ENCODE results near the gene OR51D1. TPM values are rescaled to one million over a fixed set of nuclear protein-coding genes. Genes with fewer than 3 reads are reported as not detected.

Gene OR51D1
- polyA plus RNA-seq (2013), result not detected

- Histone ChIP-seq H3K4me1 (ENCODE audit: control extremely low read depth in 1 of 4, control insufficient read depth in 4 of 4, insufficient read depth in 4 of 4, low read length in 3 of 4) (peaks cover 0 to 3% (median 0%) of the 10 kb centered on the region in 4 experiments), H3K4me3 (ENCODE audit: control insufficient read depth in 1 of 7, extremely low read depth in 1 of 7, insufficient read depth in 4 of 7, low read depth in 2 of 7, low read length in 6 of 7) (peak within 1 kb of the TSS in 1 of 7 experiments; percentile 60), H3K27me3 (replicated peaks in 2 of 5; ENCODE audit: control insufficient read depth in 4 of 5, insufficient read depth in 5 of 5, low read length in 4 of 5) (peaks cover 0 to 3% (median 0%) of the 10 kb centered on the region in 5 experiments), H3K36me3 (ENCODE audit: control insufficient read depth in 4 of 4, insufficient read depth in 4 of 4, low read length in 3 of 4) (no peaks in the 10 kb centered on the region), H3K27ac (ENCODE audit: insufficient read depth in 1 of 2, low read depth in 1 of 2, low read length in 2 of 2, poor library complexity in 1 of 2, severe bottlenecking in 2 of 2) (no peak within 1 kb of the TSS), H3K9me3 (ENCODE audit: control extremely low read depth in 1 of 5, control insufficient read depth in 4 of 5, insufficient read depth in 2 of 5, low read depth in 1 of 5, low read length in 4 of 5) (no peaks in the 10 kb centered on the region)
- peak; percentile 68 to 81 (median 79) for DNase-seq
- POLR2A ChIA-PET, result no interaction called here
- WGBS (ENCODE audit: insufficient coverage), result 47% methylated on average over 12 of the region's 21 CpGs
- CTCF ChIA-PET, result interaction anchor here (0.5 to 3.4 kb wide), 24 partner anchors 8 to 567 kb away, joined by 3 to 38 read pairs (median 4); partner anchors contain the start of gene TRIM68
Observed at GRCh38 chr11:4636962-4637661, at the start of gene OR51D1. Gene OR51D1, plus strand, starts transcription at chr11:4637477. Its CDS starts 2,314 bp downstream, at chr11:4639791.

- POLR2A ChIA-PET, result no interaction called here
- no peaks in the 10 kb centered on the region for H3K9me3 ChIP-seq (ENCODE audit: control extremely low read depth in 1 of 5, control insufficient read depth in 4 of 5, insufficient read depth in 2 of 5, low read depth in 1 of 5, low read length in 4 of 5)
- H3K27me3 ChIP-seq (replicated peaks in 2 of 5; ENCODE audit: control insufficient read depth in 4 of 5, insufficient read depth in 5 of 5, low read length in 4 of 5), result peaks cover 0 to 8% (median 0%) of the 10 kb centered on the region in 5 experiments
- 75% methylated on average over 2 of the region's 3 CpGs for WGBS (ENCODE audit: insufficient coverage)
- no peaks in the 10 kb centered on the region for H3K4me1 ChIP-seq (ENCODE audit: control extremely low read depth in 1 of 4, control insufficient read depth in 4 of 4, insufficient read depth in 4 of 4, low read length in 3 of 4)
- CTCF ChIA-PET, result no interaction called here
- no peak overlapping the region for H3K4me3 ChIP-seq (ENCODE audit: control insufficient read depth in 1 of 7, extremely low read depth in 1 of 7, insufficient read depth in 4 of 7, low read depth in 2 of 7, low read length in 6 of 7)
- H3K27ac ChIP-seq (ENCODE audit: insufficient read depth in 1 of 2, low read depth in 1 of 2, low read length in 2 of 2, poor library complexity in 1 of 2, severe bottlenecking in 2 of 2), result no peak overlapping the region
- no peak for DNase-seq
- H3K36me3 ChIP-seq (ENCODE audit: control insufficient read depth in 4 of 4, insufficient read depth in 4 of 4, low read length in 3 of 4), result no peaks in the 10 kb centered on the region
Observed at GRCh38 chr11:4589017-4589416, 48.3 kb upstream of the OR51D1 start.

- no peak for DNase-seq
- Histone ChIP-seq H3K27ac (ENCODE audit: insufficient read depth in 1 of 2, low read depth in 1 of 2, low read length in 2 of 2, poor library complexity in 1 of 2, severe bottlenecking in 2 of 2) (no peak within 1 kb of the TSS), H3K27me3 (replicated peaks in 2 of 5; ENCODE audit: control insufficient read depth in 4 of 5, insufficient read depth in 5 of 5, low read length in 4 of 5) (peaks cover 0 to 4% (median 0%) of the 10 kb centered on the region in 5 experiments), H3K4me1 (ENCODE audit: control extremely low read depth in 1 of 4, control insufficient read depth in 4 of 4, insufficient read depth in 4 of 4, low read length in 3 of 4) (peaks cover 0 to 5% (median 0%) of the 10 kb centered on the region in 4 experiments), H3K9me3 (ENCODE audit: control extremely low read depth in 1 of 5, control insufficient read depth in 4 of 5, insufficient read depth in 2 of 5, low read depth in 1 of 5, low read length in 4 of 5) (no peaks in the 10 kb centered on the region), H3K36me3 (ENCODE audit: control insufficient read depth in 4 of 4, insufficient read depth in 4 of 4, low read length in 3 of 4) (peaks cover 0 to 15% (median 7%) of the 10 kb centered on the region in 4 experiments), H3K4me3 (ENCODE audit: control insufficient read depth in 1 of 7, extremely low read depth in 1 of 7, insufficient read depth in 4 of 7, low read depth in 2 of 7, low read length in 6 of 7) (no peak within 1 kb of the TSS)
- ChIA-PET CTCF (interaction anchor here (1.8 kb wide), 1 partner anchor 406 kb away, joined by 4 read pairs; no protein-coding TSS in a partner anchor), POLR2A (no interaction called here)
- WGBS (ENCODE audit: insufficient coverage), result no CpG with 5 or more reads among the region's 1 CpG
Observed at GRCh38 chr11:4593739-4594138, 43.5 kb upstream of the OR51D1 start, which contains the start of gene OR52I1. Gene OR52I1, plus strand, starts transcription at chr11:4594039. Its CDS starts 0 bp downstream, at chr11:4594039.

- POLR2A ChIA-PET, result no interaction called here
- Histone ChIP-seq H3K4me1 (ENCODE audit: control extremely low read depth in 1 of 4, control insufficient read depth in 4 of 4, insufficient read depth in 4 of 4, low read length in 3 of 4) (peaks cover 9 to 28% (median 17%) of the 10 kb centered on the region in 4 experiments), H3K27ac (ENCODE audit: insufficient read depth in 1 of 2, low read depth in 1 of 2, low read length in 2 of 2, poor library complexity in 1 of 2, severe bottlenecking in 2 of 2) (no peak overlapping the region), H3K36me3 (ENCODE audit: control insufficient read depth in 4 of 4, insufficient read depth in 4 of 4, low read length in 3 of 4) (peaks cover 14 to 51% (median 42%) of the 10 kb centered on the region in 4 experiments), H3K9me3 (ENCODE audit: control extremely low read depth in 1 of 5, control insufficient read depth in 4 of 5, insufficient read depth in 2 of 5, low read depth in 1 of 5, low read length in 4 of 5) (no peaks in the 10 kb centered on the region), H3K4me3 (ENCODE audit: control insufficient read depth in 1 of 7, extremely low read depth in 1 of 7, insufficient read depth in 4 of 7, low read depth in 2 of 7, low read length in 6 of 7) (no peak overlapping the region), H3K27me3 (replicated peaks in 2 of 5; ENCODE audit: control insufficient read depth in 4 of 5, insufficient read depth in 5 of 5, low read length in 4 of 5) (no peaks in the 10 kb centered on the region)
- CTCF ChIA-PET, result no interaction called here
- DNase-seq, result no peak
- WGBS (ENCODE audit: insufficient coverage), result 98% methylated on average over 4 of the region's 4 CpGs
Observed at GRCh38 chr11:4605057-4605456, 32.2 kb upstream of the OR51D1 start.

GRCh38 chr11:4606231-4607015 is 30.9 kb upstream of the OR51D1 start:
- peak in 2 of 3 donors; percentile 19 to 34 for DNase-seq
- Histone ChIP-seq H3K4me3 (ENCODE audit: control insufficient read depth in 1 of 7, extremely low read depth in 1 of 7, insufficient read depth in 4 of 7, low read depth in 2 of 7, low read length in 6 of 7) (peak overlapping the region in 6 of 7 experiments; percentile 81 to 92 (median 88)), H3K4me1 (ENCODE audit: control extremely low read depth in 1 of 4, control insufficient read depth in 4 of 4, insufficient read depth in 4 of 4, low read length in 3 of 4) (peaks cover 15 to 31% (median 22%) of the 10 kb centered on the region in 4 experiments), H3K9me3 (ENCODE audit: control extremely low read depth in 1 of 5, control insufficient read depth in 4 of 5, insufficient read depth in 2 of 5, low read depth in 1 of 5, low read length in 4 of 5) (no peaks in the 10 kb centered on the region), H3K36me3 (ENCODE audit: control insufficient read depth in 4 of 4, insufficient read depth in 4 of 4, low read length in 3 of 4) (peaks cover 7 to 37% (median 30%) of the 10 kb centered on the region in 4 experiments), H3K27me3 (replicated peaks in 2 of 5; ENCODE audit: control insufficient read depth in 4 of 5, insufficient read depth in 5 of 5, low read length in 4 of 5) (no peaks in the 10 kb centered on the region), H3K27ac (ENCODE audit: insufficient read depth in 1 of 2, low read depth in 1 of 2, low read length in 2 of 2, poor library complexity in 1 of 2, severe bottlenecking in 2 of 2) (no peak overlapping the region)
- ChIA-PET CTCF (interaction anchor here (0.7 to 1.4 kb wide), 3 partner anchors 21 to 113 kb away, joined by 3 to 4 read pairs (median 3); partner anchors contain the start of gene OR51D1), POLR2A (no interaction called here)
- no CpG with 5 or more reads among the region's 1 CpG for WGBS (ENCODE audit: insufficient coverage)

GRCh38 chr11:4607096-4607495 is 30.2 kb upstream of the OR51D1 start:
- peak overlapping the region in 1 of 2 experiments; percentile 93 for H3K27ac ChIP-seq (ENCODE audit: insufficient read depth in 1 of 2, low read depth in 1 of 2, low read length in 2 of 2, poor library complexity in 1 of 2, severe bottlenecking in 2 of 2)
- WGBS (ENCODE audit: insufficient coverage), result 11% methylated on average over 3 of the region's 6 CpGs
- peak overlapping the region in 6 of 7 experiments; percentile 81 to 92 (median 88) for H3K4me3 ChIP-seq (ENCODE audit: control insufficient read depth in 1 of 7, extremely low read depth in 1 of 7, insufficient read depth in 4 of 7, low read depth in 2 of 7, low read length in 6 of 7)
- CTCF ChIA-PET, result interaction anchor here (1.1 kb wide), 1 partner anchor 30 kb away, joined by 3 read pairs; the partner anchor contains the start of gene OR51D1
- H3K27me3 ChIP-seq (replicated peaks in 2 of 5; ENCODE audit: control insufficient read depth in 4 of 5, insufficient read depth in 5 of 5, low read length in 4 of 5), result no peaks in the 10 kb centered on the region
- H3K4me1 ChIP-seq (ENCODE audit: control extremely low read depth in 1 of 4, control insufficient read depth in 4 of 4, insufficient read depth in 4 of 4, low read length in 3 of 4), result peaks cover 15 to 31% (median 22%) of the 10 kb centered on the region in 4 experiments
- POLR2A ChIA-PET, result no interaction called here
- H3K9me3 ChIP-seq (ENCODE audit: control extremely low read depth in 1 of 5, control insufficient read depth in 4 of 5, insufficient read depth in 2 of 5, low read depth in 1 of 5, low read length in 4 of 5), result no peaks in the 10 kb centered on the region
- H3K36me3 ChIP-seq (ENCODE audit: control insufficient read depth in 4 of 4, insufficient read depth in 4 of 4, low read length in 3 of 4), result peaks cover 4 to 30% (median 23%) of the 10 kb centered on the region in 4 experiments
- peak in 2 of 3 donors; percentile 31 to 46 for DNase-seq
